Psoas muscle (tissue), 8 donors: ENCODE measurements around the gene RPS6KA6. TPM values are rescaled to one million over a fixed set of nuclear protein-coding genes. Genes with fewer than 3 reads are reported as not detected.
A peak's percentile ranks its signal among the peaks of the same experiment; 100 is the strongest.

Experiments used
- ATAC-seq, 4 donors: fragments of 200-7000 bp; cut with Tn5 transposase; one replicate each; pipeline ENCODE4 v1.9.1; 2020; ENCODE audit warnings: moderate library complexity in 3 of 4, mild to moderate bottlenecking in 2 of 4
- DNase-seq, 2 donors: peaks; one replicate each; pipeline ENCODE4 v3.0.0-alpha.2; 2020
- H3K27ac ChIP-seq: fragments of 200-600 bp; one replicate; pipeline ENCODE4 v1.8.0; 2022
- H3K27me3 ChIP-seq, 3 donors: fragments of 200-600 bp in 1 of 3; one replicate each; pipeline versions ENCODE4 v1.6.1 to v1.8.0; 2013 to 2022; ENCODE audit warnings: low read length in 2 of 3, mild to moderate bottlenecking in 2 of 3, moderate library complexity in 1 of 3; ENCODE audit not compliant: insufficient read depth in 3 of 3
- H3K36me3 ChIP-seq, 2 donors: fragments of 200-600 bp in 1 of 2; one replicate each; pipeline versions ENCODE4 v1.6.1 to v1.8.0; 2013 to 2022; ENCODE audit warnings: low read depth in 1 of 2, mild to moderate bottlenecking in 1 of 2, moderate library complexity in 1 of 2; ENCODE audit not compliant: insufficient read depth in 1 of 2
- H3K4me1 ChIP-seq: fragments of 200-600 bp; one replicate; pipeline ENCODE4 v1.8.0; 2022
- H3K4me3 ChIP-seq: fragments of 200-600 bp; one replicate; pipeline ENCODE4 v1.8.0; 2022; ENCODE audit warnings: mild to moderate bottlenecking
- H3K9me3 ChIP-seq: fragments of 200-600 bp; one replicate; pipeline ENCODE4 v1.8.0; 2022
- WGBS, 3 donors: extraction: QIAGEN DNeasy Blood & Tissue Kit; methylation state at CpG; one replicate each; pipeline versions ENCODE4 v1.1.6 to v1.1.7; 2013; 5-methylcytosine and 5-hydroxymethylcytosine counted together
- intact Hi-C, 2 donors: fragments of 100-400 bp; cut with DNase I; formaldehyde crosslinking; loops; one replicate each; pipeline versions ENCODE4 v1.11.0 to v1.14.2; 2022
- polyA plus RNA-seq, 3 donors: library from polyadenylated mRNA; stranded (reverse); fragments of 200-250 nt; gene quantifications; one replicate each; pipeline ENCODE4 v1.2.3, GENCODE V29; 2013
- total RNA-seq, 4 donors: library from RNA; stranded (reverse); fragmentation: NEBNext Ultra II Directional in 2 of 4; extraction: Animal tissue kit (Norgen Biotek cat#: 25700) in 2 of 4; gene quantifications; one replicate each; pipeline versions ENCODE4 v1.2.1 to v1.2.4, GENCODE V29; 2021 to 2023
- TF ChIP-seq, protein P1 (sequence below): fragments of 200-600 bp; IDR thresholded peaks from one replicate; pipeline ENCODE4 v1.8.0; 2022; ENCODE audit warnings: antibody characterized with exemption
- donor health status: healthy with polysubstance abuse.
- donor health status: DM: no; HTN: no; CAD: no; lungs with moderate emphysema.
- donor health status: Bipolar disorder and iron deficiency.
- donor health status: healthy.
- donor health status: DM: yes; HTN: yes; CAD: no.
- donor health status: DM: no; HTN: no; CAD: no.
- donor health status: DM: no; HTN: no; CAD: no.
- donor health status: DM: yes; HTN: yes; CAD: no.

The RPS6KA6 gene
- total and polyA plus RNA-seq, 7 donors: 0.10 to 2.0 (median 0.14) TPM

DNA sequence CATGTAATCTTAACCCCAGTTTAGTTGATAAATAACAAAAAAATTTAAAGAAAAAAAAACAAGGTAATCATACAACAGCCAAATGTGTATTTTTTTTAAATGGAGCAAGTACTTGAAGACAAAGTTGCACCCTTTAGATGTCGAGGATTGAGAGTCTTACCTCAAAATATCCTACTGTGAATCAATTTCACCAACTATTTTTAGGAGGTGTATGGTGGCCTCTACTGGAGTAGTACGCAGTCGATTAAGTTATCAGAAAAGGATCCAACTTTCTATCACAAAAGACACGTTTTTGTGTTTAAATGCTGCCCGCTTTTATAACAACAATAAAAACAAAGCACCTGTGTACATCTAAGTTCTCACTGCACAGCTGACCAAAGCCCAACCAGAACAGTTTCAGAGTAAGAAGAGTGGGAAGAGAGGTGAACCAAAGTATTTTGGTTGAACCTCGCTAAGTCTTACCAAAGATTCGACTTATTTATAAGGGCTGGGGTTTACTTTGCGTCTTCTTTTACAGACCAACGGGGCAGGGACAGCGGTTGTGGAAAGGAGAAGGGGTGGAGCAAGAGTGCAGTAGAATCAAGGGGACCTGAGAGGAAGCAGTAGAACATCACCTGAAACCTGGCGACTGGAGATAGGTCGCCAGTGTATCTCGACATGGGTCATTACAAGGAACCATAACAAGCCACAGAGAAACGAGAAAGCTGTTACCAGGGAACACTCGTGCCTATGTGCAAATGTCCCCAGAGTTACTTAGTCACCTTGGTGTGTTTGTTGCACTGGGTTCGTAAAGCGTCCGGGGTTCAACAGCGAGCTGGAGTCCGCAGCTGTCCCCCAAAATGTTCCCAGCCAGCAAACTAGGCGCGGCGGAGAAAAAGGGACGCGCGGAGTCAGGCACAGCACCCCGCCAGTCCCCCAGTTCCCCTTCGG is 1.1 kb downstream of the RPS6KA6 start:
- 5 to 29% (median 8%) methylated on average over 20 to 28 of the region's 28 CpGs for WGBS, 3 donors
- DNase-seq (no peak), ATAC-seq (no peak)
- TF ChIP-seq, protein P1, sequence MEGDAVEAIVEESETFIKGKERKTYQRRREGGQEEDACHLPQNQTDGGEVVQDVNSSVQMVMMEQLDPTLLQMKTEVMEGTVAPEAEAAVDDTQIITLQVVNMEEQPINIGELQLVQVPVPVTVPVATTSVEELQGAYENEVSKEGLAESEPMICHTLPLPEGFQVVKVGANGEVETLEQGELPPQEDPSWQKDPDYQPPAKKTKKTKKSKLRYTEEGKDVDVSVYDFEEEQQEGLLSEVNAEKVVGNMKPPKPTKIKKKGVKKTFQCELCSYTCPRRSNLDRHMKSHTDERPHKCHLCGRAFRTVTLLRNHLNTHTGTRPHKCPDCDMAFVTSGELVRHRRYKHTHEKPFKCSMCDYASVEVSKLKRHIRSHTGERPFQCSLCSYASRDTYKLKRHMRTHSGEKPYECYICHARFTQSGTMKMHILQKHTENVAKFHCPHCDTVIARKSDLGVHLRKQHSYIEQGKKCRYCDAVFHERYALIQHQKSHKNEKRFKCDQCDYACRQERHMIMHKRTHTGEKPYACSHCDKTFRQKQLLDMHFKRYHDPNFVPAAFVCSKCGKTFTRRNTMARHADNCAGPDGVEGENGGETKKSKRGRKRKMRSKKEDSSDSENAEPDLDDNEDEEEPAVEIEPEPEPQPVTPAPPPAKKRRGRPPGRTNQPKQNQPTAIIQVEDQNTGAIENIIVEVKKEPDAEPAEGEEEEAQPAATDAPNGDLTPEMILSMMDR: no peak
- no peaks in the 10 kb centered on the region for H3K36me3 ChIP-seq
- peak overlapping the region; percentile 59 for H3K4me3 ChIP-seq
- H3K9me3 ChIP-seq: no peaks in the 10 kb centered on the region
- H3K4me1 ChIP-seq: no peaks in the 10 kb centered on the region
- H3K27ac ChIP-seq: no peak overlapping the region
- H3K27me3 ChIP-seq: peaks cover 0 to 21% (median 5%) of the 10 kb centered on the region in 3 donors
- intact Hi-C loops: no loop called here

DNA sequence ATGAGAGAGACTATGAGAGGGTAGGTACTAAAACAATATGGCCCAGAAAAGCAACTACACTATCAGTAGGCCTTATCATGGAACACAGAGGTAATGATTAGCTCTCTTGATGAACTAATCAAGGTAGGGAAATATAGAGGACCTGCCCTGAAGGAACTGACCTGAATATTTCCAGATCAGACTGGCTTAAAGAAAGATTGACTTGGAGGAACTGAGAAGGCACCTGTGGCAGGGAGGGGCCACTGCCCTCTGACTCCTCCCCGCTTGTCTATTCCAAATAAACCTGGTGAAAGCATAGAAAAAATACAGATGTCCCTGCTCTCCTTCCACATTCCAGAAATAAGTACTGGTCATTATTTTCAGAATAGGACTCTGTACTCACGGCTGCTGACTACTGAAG is 5.5 kb downstream of the RPS6KA6 start:
- WGBS, 3 donors: 68 to 97% (median 93%) methylated on average over 2 of the region's 2 CpGs
- Histone ChIP-seq H3K4me1 (no peaks in the 10 kb centered on the region), H3K27me3 (peaks cover 0 to 21% (median 3%) of the 10 kb centered on the region in 3 donors), H3K9me3 (no peaks in the 10 kb centered on the region), H3K4me3 (no peak overlapping the region), H3K36me3 (no peaks in the 10 kb centered on the region), H3K27ac (no peak overlapping the region)
- ATAC-seq (no peak), DNase-seq (no peak)
- intact Hi-C loops: no loop called here
- TF ChIP-seq, protein P1: no peak

DNA sequence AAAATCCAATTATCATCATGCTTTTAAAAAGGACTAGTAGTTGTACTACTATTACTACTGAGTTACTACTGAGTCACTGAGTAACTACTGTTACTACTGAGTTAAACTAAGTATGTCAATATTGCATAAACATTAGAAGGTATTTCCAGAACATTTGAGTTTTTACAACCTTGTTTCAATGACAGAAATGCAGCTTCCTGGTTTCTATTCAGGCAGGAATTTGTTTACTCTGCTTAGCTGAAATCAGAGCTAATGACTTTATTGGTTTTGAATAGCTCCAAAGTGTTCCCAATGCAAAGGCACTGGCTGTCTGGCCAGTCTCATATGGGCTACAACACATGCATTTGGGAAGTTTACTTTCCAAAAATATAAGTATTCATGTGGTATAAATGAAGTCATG is 12.0 kb downstream of the RPS6KA6 start:
- Histone ChIP-seq H3K27ac (no peak overlapping the region), H3K27me3 (peaks cover 0 to 2% (median 0%) of the 10 kb centered on the region in 3 donors), H3K4me3 (no peak overlapping the region), H3K36me3 (no peaks in the 10 kb centered on the region), H3K9me3 (no peaks in the 10 kb centered on the region), H3K4me1 (no peaks in the 10 kb centered on the region)
- DNase-seq (no peak), ATAC-seq (no peak)
- TF ChIP-seq, protein P1: no peak
- intact Hi-C loops: no loop called here

DNA sequence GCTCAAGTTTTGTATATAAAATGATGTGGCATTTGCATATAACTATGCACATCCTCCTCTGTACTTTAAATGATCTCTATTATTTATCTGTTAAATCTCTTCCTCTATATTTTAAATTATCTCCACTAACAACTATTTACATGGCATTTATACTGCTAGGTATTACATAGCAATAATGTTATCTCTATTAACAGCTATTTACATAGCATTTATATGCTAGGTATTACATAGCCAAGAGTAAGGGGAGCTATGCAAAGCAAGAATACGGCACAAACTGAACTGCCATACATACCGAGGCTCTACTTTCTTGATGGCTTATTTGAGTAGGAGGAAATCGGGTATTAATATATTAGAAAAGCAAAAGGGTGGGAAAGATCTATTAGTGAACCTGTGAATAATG is 12.7 kb downstream of the RPS6KA6 start:
- Histone ChIP-seq H3K9me3 (no peaks in the 10 kb centered on the region), H3K4me3 (no peak overlapping the region), H3K27me3 (no peaks in the 10 kb centered on the region), H3K36me3 (no peaks in the 10 kb centered on the region), H3K27ac (no peak overlapping the region), H3K4me1 (no peaks in the 10 kb centered on the region)
- 80 to 95% (median 85%) methylated on average over 3 of the region's 3 CpGs for WGBS, 3 donors
- ATAC-seq (no peak), DNase-seq (no peak)
- intact Hi-C loops: no loop called here
- TF ChIP-seq, protein P1: no peak
